Rectal smooth muscle tissue (tissue), 1 donor: Measurements from ENCODE around the gene DNASE1L2.

Experiments
- H3K27ac ChIP-seq: one replicate; pipeline ENCODE4 v1.7.0; 2013; ENCODE audit warnings: low read depth, low read length, inconsistent platforms
- H3K27me3 ChIP-seq: one replicate; pipeline ENCODE4 v1.7.0; 2013; ENCODE audit warnings: low read length; ENCODE audit not compliant: control insufficient read depth, insufficient read depth
- H3K36me3 ChIP-seq: one replicate; pipeline ENCODE4 v1.7.0; 2013; ENCODE audit warnings: low read length; ENCODE audit not compliant: control insufficient read depth, insufficient read depth
- H3K4me1 ChIP-seq: one replicate; pipeline ENCODE4 v1.7.0; 2013; ENCODE audit warnings: low read length; ENCODE audit not compliant: control insufficient read depth, insufficient read depth
- H3K4me3 ChIP-seq: one replicate; pipeline ENCODE4 v1.7.0; 2013; ENCODE audit warnings: low read length
- H3K9ac ChIP-seq: one replicate; pipeline ENCODE4 v1.7.0; 2013; ENCODE audit warnings: low read length

The DNASE1L2 gene, protein sequence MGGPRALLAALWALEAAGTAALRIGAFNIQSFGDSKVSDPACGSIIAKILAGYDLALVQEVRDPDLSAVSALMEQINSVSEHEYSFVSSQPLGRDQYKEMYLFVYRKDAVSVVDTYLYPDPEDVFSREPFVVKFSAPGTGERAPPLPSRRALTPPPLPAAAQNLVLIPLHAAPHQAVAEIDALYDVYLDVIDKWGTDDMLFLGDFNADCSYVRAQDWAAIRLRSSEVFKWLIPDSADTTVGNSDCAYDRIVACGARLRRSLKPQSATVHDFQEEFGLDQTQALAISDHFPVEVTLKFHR

DNA sequence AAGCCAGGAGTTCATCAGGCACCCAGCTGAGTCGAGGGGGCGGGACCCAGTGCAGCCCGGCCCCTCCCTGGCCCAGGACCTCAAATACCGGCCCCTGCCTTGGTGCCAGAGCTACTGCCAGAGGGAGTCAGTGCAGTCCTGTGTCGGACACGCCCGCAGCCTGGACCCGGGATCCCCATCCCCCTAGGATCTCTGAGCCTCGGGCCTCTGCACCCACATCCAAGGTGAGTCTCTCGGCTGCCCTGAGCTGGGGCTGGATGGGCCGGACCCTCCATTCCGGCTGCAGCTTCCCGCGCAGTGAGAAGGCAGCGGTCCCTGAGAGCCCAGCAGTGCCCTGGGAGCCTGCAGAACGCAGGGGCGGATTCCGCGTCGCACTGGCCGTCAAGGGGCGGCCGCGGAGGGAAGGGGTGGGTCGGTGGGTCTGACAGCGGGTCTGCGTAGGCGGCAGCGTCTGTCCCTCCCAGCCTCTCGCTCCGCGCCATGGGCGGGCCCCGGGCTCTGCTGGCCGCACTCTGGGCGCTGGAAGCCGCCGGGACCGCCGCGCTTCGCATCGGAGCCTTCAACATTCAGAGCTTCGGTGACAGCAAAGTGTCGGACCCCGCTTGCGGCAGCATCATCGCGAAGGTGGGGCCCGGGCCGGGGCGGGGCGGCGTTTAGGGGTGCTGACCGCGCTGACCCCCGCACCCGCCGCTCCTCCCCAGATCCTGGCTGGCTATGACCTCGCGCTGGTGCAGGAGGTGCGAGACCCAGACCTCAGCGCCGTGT, at the start of gene DNASE1L2:
DNASE1L2 (plus strand) TSS at position 108 of the 765 bp plus-strand sequence; CDS start at position 481, 373 bp downstream.
- H3K27me3 ChIP-seq = peaks cover 3% of the 10 kb centered on the region
- no peak within 1 kb of the TSS for H3K9ac ChIP-seq
- peaks cover 36% of the 10 kb centered on the region for H3K36me3 ChIP-seq
- H3K4me1 ChIP-seq = no peaks in the 10 kb centered on the region
- H3K4me3 ChIP-seq = peak within 1 kb of the TSS; percentile 36
- no peak within 1 kb of the TSS for H3K27ac ChIP-seq

DNA sequence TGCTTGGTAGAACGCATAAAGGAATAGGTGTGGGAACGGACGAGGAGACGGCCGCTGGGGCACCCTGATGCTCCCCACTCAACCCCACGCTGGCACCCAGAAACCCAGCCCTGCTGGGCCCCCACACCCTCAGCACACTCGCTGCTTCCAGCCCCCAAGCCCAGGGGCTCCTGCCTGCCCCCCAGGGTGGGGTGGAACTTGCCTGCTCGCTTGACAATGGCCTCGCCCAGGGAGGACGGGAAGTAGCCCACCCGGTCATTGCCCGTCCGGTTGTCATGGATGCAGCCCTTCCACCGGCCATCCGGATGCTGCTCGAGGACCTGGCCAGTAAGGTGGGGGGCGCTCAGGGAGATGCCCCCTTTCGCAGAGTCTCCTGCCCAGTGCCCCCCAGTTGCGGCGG, 49.7 kb upstream of the DNASE1L2 start:
- Histone ChIP-seq H3K9ac (no peak overlapping the region), H3K36me3 (no peaks in the 10 kb centered on the region), H3K27me3 (no peaks in the 10 kb centered on the region), H3K4me3 (no peak overlapping the region), H3K27ac (no peak overlapping the region), H3K4me1 (no peaks in the 10 kb centered on the region)

DNA sequence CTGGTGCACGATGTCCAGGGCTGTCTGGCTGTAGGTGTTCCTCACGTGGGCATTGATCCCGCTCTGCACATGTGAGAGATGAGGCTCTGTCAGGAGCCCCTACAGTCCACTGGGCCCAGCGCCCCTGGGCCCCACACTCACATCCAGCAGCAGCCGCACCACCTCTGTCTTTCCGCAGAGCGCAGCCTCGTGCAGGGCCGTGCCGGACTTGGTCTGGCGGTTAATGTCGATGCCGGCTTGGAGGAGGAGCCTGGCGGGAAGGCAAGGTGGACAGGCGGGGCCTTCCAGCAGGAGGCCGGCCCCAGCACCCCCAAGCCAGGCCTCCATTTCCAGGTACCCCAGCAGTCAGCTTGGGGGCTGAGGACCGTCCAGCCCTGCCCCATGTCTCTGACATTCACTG, 49.0 kb upstream of the DNASE1L2 start:
- no peak overlapping the region for H3K9ac ChIP-seq
- no peak overlapping the region for H3K4me3 ChIP-seq
- H3K27me3 ChIP-seq = no peaks in the 10 kb centered on the region
- H3K4me1 ChIP-seq = no peaks in the 10 kb centered on the region
- H3K36me3 ChIP-seq = no peaks in the 10 kb centered on the region
- H3K27ac ChIP-seq = no peak overlapping the region

DNA sequence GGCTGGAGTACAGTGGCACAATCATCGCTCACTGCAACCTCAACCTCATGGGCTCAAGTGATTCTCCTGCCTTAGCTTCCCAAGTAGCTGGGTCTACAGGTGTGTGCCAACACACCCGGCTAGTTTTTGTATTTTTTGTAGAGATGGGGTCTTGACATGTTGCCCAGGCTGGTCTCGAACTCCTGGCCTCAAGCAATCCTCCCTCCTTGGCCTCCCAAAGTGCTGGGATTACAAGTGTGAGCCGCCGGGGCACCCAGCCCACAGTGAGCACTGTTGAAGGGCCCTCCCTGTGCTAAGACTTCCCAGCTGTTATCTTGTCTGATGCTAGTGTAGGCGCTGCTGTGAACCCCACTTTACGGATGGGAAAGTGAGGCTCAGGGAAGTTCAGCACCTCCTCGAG, 47.8 kb upstream of the DNASE1L2 start:
- Histone ChIP-seq H3K27me3 (peaks cover 1% of the 10 kb centered on the region), H3K9ac (no peak overlapping the region), H3K4me1 (no peaks in the 10 kb centered on the region), H3K36me3 (no peaks in the 10 kb centered on the region), H3K4me3 (no peak overlapping the region), H3K27ac (no peak overlapping the region)

DNA sequence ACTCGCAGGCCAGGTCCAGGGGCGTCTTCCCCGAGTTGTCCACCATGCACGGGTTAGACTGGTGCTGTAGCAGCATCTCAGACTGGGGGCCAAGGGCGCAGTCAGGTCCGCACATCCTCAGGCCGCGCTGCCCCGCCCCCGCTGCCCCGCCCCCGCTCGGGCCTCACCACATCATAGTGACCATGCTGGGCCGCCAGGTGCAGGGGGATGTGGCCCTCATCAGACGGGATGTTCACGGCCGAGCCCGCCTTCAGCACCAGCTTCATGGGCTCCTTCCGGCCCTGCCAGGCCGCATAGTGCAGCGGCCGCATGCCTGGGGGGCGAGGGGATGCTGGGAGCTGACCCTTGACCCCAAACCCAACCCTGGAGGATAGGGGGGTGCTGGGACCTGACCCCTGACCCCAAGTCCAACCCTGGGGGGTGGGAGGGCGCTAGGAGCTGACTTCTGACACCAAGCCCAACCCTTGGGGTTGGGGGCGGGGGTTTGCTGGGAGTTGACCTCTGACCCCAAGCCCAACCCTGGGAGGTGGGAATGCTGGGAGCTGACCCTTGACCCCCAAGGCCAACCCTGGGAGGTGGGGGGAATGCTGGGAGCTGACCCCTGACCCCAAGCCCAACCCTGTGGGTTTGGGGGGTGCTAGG, 46.9 kb upstream of the DNASE1L2 start:
- Histone ChIP-seq H3K4me1 (no peaks in the 10 kb centered on the region), H3K4me3 (no peak overlapping the region), H3K27ac (no peak overlapping the region), H3K9ac (no peak overlapping the region), H3K27me3 (peaks cover 9% of the 10 kb centered on the region), H3K36me3 (no peaks in the 10 kb centered on the region)

DNA sequence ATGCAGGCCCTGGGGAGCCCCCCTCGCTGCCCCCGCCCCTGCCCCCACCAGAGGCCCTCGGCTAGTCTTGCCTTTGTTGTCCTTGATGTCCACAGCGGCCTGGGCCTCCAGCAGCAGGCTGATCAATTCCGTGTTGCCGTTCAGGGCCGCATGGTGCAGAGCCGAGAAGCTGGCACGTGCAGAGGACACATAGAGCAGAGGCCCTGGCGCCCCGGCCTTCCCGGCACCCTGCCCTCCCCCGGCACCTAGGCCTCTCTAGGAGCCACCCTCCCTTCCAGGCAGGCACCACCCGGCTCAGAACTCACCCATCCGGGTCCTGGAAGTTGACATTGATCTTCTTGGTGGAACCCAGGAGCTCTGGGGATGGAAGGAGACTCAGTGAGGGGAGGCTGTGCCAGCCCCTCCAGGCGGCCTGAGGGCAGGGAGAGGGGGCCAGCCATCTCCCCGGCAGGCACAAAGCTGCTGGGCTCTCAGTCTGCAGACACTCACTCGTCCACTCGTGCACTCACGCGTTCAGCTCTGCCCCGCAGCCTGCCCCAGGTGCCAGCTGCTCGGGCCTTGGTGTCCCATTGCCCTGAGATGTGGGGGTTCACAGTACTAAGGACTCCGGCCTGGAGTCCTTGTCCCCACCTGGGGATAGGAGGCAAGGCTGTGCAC, 46.1 kb upstream of the DNASE1L2 start:
- H3K36me3 ChIP-seq = no peaks in the 10 kb centered on the region
- no peak overlapping the region for H3K4me3 ChIP-seq
- no peak overlapping the region for H3K9ac ChIP-seq
- peaks cover 16% of the 10 kb centered on the region for H3K27me3 ChIP-seq
- no peaks in the 10 kb centered on the region for H3K4me1 ChIP-seq
- H3K27ac ChIP-seq = no peak overlapping the region

DNA sequence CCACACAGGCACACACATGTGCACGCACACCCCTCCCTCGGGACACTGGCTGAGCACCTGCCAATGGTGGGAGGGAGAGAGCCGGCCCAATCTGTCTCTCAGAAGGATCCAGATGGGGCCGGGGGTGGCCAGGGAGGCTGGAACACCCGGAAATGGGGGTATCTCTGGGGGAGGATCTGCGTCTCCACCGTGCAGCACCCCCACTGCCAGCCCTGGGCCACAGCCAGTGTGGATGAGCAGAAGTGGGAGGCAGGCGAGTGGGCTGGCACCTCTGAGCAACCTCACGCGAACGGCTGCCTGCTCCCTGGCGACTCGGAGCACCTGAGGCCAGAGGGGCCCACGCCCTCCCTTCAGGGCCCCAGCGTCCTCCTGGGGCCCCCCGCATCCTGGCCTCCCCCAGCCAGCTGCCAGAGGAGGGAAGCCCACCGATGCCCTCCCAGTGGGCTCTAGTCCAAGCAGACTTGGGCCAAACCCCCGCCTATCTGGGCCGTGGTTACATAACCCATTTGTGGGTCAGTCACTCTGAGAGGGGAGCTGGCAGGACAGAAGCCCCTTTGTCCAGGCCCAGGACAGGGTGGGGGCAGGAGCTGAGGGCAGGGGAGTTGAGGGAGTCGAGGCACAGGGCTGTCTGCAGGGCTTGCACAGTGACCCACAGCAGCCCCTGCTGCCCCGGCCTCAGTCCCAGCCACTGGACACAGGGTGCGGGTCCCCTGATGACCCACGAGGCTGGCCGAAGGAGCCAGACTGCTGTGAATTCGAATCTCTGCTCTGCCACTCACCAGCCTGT, 45.4 kb upstream of the DNASE1L2 start:
- H3K27ac ChIP-seq = no peak overlapping the region
- H3K9ac ChIP-seq = no peak overlapping the region
- H3K4me1 ChIP-seq = no peaks in the 10 kb centered on the region
- H3K27me3 ChIP-seq = peaks cover 22% of the 10 kb centered on the region
- H3K4me3 ChIP-seq = no peak overlapping the region
- no peaks in the 10 kb centered on the region for H3K36me3 ChIP-seq

DNA sequence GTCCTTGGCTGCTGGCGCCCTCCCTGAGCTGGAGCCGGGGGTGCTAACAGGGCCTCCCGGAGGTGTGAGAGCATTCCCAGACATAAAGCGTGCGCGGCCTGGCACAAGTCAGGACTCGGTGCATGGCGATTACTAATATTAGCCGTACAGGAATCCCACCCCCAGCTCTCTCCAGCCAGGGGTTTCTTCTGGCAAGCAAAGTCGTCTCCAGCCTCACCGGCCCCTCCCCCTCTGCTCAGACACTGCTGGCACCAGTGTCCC, 44.9 kb upstream of the DNASE1L2 start:
- Histone ChIP-seq H3K27me3 (peaks cover 22% of the 10 kb centered on the region), H3K9ac (no peak overlapping the region), H3K4me1 (no peaks in the 10 kb centered on the region), H3K27ac (no peak overlapping the region), H3K4me3 (no peak overlapping the region), H3K36me3 (no peaks in the 10 kb centered on the region)

DNA sequence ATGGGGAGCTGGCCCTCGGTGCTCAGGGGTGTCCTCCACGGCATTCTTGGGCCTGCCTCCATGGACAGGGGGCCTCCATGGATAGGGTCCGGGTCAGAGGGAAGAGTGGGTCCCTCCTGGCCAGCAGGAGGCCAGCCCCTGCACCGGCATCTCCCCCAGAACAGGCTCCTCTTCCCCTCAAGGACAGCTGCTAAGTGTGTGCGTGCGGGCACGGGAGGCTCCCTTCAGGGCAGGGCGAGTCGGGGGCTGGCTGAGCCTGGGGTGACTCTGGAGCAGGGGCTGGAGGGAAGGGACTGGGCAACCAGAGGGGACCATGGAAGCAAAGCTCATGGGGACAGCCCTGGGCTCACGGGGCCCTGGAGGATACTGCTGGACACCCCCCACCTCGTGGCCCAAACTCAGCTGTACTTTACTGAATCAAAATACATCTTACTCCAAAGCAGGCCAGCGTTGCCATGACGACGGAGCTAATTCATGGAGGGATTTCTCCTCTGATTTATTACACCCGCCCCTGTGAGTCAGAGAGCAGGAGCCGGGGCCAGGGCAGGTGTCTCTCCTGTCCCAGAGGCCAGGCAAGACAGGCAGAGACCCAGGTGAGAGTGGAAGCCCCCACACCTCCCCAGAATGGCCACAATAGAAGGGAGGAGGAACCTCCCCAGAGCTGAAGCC, 41.9 kb upstream of the DNASE1L2 start:
- no peaks in the 10 kb centered on the region for H3K36me3 ChIP-seq
- no peaks in the 10 kb centered on the region for H3K4me1 ChIP-seq
- H3K27ac ChIP-seq = no peak overlapping the region
- H3K27me3 ChIP-seq = peaks cover 28% of the 10 kb centered on the region
- no peak overlapping the region for H3K4me3 ChIP-seq
- no peak overlapping the region for H3K9ac ChIP-seq

DNA sequence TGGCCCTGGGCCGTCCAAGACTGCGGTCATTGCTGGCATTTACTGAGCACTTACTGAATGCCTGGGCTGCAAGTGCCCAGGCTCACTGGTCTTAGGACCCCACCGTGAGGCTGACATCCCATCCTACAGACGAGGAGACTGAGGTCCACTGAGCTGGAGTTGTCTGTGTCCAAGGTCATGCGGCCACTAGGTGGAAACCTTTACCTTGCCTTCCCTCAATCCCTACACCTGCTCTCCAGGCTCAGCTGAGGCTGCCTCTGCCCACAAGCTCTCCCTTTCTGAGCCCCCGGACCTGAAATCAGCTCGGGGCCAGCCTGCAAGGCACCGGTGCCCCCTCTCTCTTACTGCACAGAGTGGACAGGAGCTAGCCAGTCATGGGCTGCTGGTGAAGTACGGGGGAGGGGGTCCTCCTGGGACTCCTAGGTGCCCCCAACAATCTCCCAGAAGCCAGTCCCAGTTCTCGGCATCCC, 41.4 kb upstream of the DNASE1L2 start:
- Histone ChIP-seq H3K27ac (no peak overlapping the region), H3K9ac (no peak overlapping the region), H3K36me3 (no peaks in the 10 kb centered on the region), H3K4me3 (no peak overlapping the region), H3K4me1 (no peaks in the 10 kb centered on the region), H3K27me3 (peaks cover 28% of the 10 kb centered on the region)

DNA sequence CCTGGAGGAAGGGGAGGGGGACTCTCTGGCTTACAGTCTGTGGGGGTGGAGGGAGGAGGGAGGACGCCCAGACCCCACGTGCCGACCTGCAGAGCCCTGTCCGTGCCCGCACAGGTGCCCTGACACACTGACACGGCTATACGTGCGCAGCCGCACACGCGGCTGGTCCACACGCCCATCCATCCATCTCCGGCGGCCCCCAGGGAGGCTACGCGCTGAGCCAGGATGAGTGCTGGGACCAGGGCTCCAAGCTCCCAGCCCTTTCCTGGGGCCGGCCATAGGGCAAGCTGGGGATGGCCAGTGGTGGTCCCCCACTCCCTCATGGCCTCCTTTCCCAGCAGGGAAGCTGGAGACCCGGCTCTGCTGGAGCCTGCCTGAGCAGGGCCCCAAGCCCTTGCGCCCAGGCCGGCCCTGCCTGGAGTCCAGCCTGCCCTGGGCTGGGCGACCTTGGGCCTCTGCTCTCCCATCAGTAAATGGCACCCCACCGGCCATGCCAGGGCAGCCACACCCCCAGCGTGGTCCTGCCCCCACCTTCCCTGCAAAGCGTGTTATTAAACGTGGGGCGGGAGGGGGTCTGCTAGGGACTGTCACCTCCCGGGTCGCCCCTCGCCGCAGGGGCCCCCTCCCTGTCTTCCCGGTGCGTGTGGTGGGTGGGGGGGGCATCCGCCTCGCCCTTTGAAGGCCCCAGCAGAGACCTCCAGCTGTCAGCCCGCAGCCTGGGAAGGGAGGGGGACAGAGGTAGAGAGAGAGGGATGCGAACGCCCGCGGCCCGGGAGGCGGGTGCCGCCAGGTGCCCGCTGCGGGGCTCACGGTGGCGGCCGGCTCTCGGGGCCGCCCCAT, 40.7 kb upstream of the DNASE1L2 start:
- Histone ChIP-seq H3K27ac (no peak overlapping the region), H3K4me1 (no peaks in the 10 kb centered on the region), H3K9ac (no peak overlapping the region), H3K36me3 (no peaks in the 10 kb centered on the region), H3K27me3 (peaks cover 28% of the 10 kb centered on the region), H3K4me3 (no peak overlapping the region)
